ENCODE results near the gene CEP70.

- TF ChIP-seq CTCF (IDR thresholded peaks at IDR 0.05; ENCODE audit: insufficient read depth, low read depth, low read length) (no peak), EZH2 (IDR thresholded peaks at IDR 0.05; ENCODE audit: insufficient read depth, low read length) (no peak)
Observed at GRCh38 chr3:138463724-138464490, 130.2 kb downstream of the CEP70 start.
